HG03175 (cell line): ENCODE measurements around the gene CLIC6.
"Not testable (repeated sequence)": the region's sequence is repeated elsewhere in the genome, so short reads cannot be mapped to it uniquely, and the experiment has no call there.

ENCODE experiments used
- ATAC-seq: cut with Tn5 transposase; IDR thresholded peaks from one replicate; pipeline ENCODE4 v1.9.1; 2021; ENCODE audit warnings: mild to moderate bottlenecking, moderate library complexity; ENCODE audit not compliant: unreplicated experiment

CLIC6 gene

GRCh38 chr21:34691390-34692032 lies 22.7 kb downstream of the CLIC6 start:
- ATAC-seq = no peak

- no peak for ATAC-seq
Measured at GRCh38 chr21:34692458-34693020, 23.7 kb downstream of the CLIC6 start.

GRCh38 chr21:34693192-34693810 lies 24.5 kb downstream of the CLIC6 start:
- ATAC-seq = no peak

- peak; percentile 79 for ATAC-seq
Measured at GRCh38 chr21:34695434-34695833, 26.6 kb downstream of the CLIC6 start.

- ATAC-seq = no peak
Measured at GRCh38 chr21:34696121-34696520, 27.3 kb downstream of the CLIC6 start.

- no peak for ATAC-seq
Measured at GRCh38 chr21:34697826-34698225, 29.0 kb downstream of the CLIC6 start.

- ATAC-seq = no peak
Measured at GRCh38 chr21:34698270-34699015, 29.6 kb downstream of the CLIC6 start.

GRCh38 chr21:34700605-34701004 lies 31.8 kb downstream of the CLIC6 start:
- no peak for ATAC-seq

GRCh38 chr21:34701726-34702125 lies 32.9 kb downstream of the CLIC6 start:
- ATAC-seq = no peak

- no peak for ATAC-seq
Measured at GRCh38 chr21:34702341-34703170, 33.8 kb downstream of the CLIC6 start.

- no peak for ATAC-seq
Measured at GRCh38 chr21:34703571-34703970, 34.8 kb downstream of the CLIC6 start.

- ATAC-seq = no peak
Measured at GRCh38 chr21:34704119-34704518, 35.3 kb downstream of the CLIC6 start.

- ATAC-seq = no peak
Measured at GRCh38 chr21:34705011-34705410, 36.2 kb downstream of the CLIC6 start.

GRCh38 chr21:34706337-34706736 lies 37.5 kb downstream of the CLIC6 start:
- ATAC-seq = no peak

GRCh38 chr21:34707876-34708325 lies 39.1 kb downstream of the CLIC6 start:
- peak; percentile 94 for ATAC-seq

- ATAC-seq = no peak
Measured at GRCh38 chr21:34713621-34714020, 44.8 kb downstream of the CLIC6 start.

- ATAC-seq = peak; percentile 47
Measured at GRCh38 chr21:34715518-34715917, 46.7 kb downstream of the CLIC6 start.

GRCh38 chr21:34715985-34716596 lies 47.3 kb downstream of the CLIC6 start:
- ATAC-seq = no peak

- ATAC-seq = not testable (repeated sequence)
Measured at GRCh38 chr21:34718529-34718928, 49.7 kb downstream of the CLIC6 start.

GRCh38 chr21:34722684-34723300 lies 54.0 kb downstream of the CLIC6 start:
- ATAC-seq = no peak
